K562 (cell line): ENCODE data around the gene AHSG. TPM values are rescaled to one million over a fixed set of nuclear protein-coding genes. Genes with fewer than 3 reads are reported as not detected.

Experiments
- AFF1 ChIP-seq, 2 experiments: fragments of 450-650 bp; IDR thresholded peaks; 2 replicates each; pipeline ENCODE4 v1.6.1; 2018; ENCODE audit warnings: mild to moderate bottlenecking in 2 of 2, low read depth in 1 of 2; ENCODE audit not compliant: partially characterized antibody in 2 of 2
- DACH1 ChIP-seq: fragments of 450-650 bp; IDR thresholded peaks from 2 replicates; pipeline ENCODE4 v1.6.1; 2018; ENCODE audit not compliant: partially characterized antibody
- ETS2 ChIP-seq: IDR thresholded peaks from 2 replicates; pipeline ENCODE4 v1.6.1; 2016; ENCODE audit warnings: borderline replicate concordance, missing genetic modification characterization, mild to moderate bottlenecking, moderate library complexity, missing compliant biosample characterization; ENCODE audit not compliant: poor library complexity, severe bottlenecking
- JUN ChIP-seq, 2 experiments: sonication (generic) in 1 of 2; formaldehyde crosslinking in 1 of 2; IDR thresholded peaks; 2 replicates each; pipeline versions ENCODE4 v1.6.1 to v1.8.0; 2012 to 2022; ENCODE audit warnings: borderline replicate concordance in 2 of 2, mild to moderate bottlenecking in 2 of 2, improper control_type of control experiment in 1 of 2, low read depth in 1 of 2, low read length in 1 of 2, missing genetic modification reagents in 1 of 2
- MAZ ChIP-seq, 2 experiments: fragments of 450-650 bp in 1 of 2; sonication (generic) in 1 of 2; formaldehyde crosslinking; IDR thresholded peaks in 1 of 2; conservative IDR thresholded peaks in 1 of 2; 2 replicates each; pipeline versions ENCODE4 v1.4.0 to v1.5.0; 2020; ENCODE audit warnings: mild to moderate bottlenecking in 1 of 2, missing genetic modification reagents in 1 of 2
- MIER1 ChIP-seq: fragments of 450-650 bp; IDR thresholded peaks from 2 replicates; pipeline ENCODE4 v1.6.1; 2016; ENCODE audit warnings: antibody characterized with exemption, mild to moderate bottlenecking, low read depth
- TCF3 ChIP-seq: sonication (generic); formaldehyde crosslinking; IDR thresholded peaks from 2 replicates; pipeline ENCODE4 v1.4.0; 2020; ENCODE audit warnings: mild to moderate bottlenecking, missing genetic modification reagents
- TEAD4 ChIP-seq, 2 experiments: sonication (generic) in 1 of 2; formaldehyde crosslinking in 1 of 2; IDR thresholded peaks; 2 replicates each; pipeline versions ENCODE4 v1.6.1 to v1.8.0; 2012 to 2022; ENCODE audit warnings: borderline replicate concordance in 1 of 2, inconsistent platforms in 1 of 2, low read length in 1 of 2, mild to moderate bottlenecking in 1 of 2, missing genetic modification reagents in 1 of 2
- polyA plus RNA-seq, 8 experiments: library from polyadenylated mRNA; depleted of rRNA in 4 of 8; stranded (reverse) in 5 of 8; unstranded in 3 of 8; fragments of >200 nt; fragmentation: Nextera tagmentation in 2 of 8; fragmentation: Illumina TruSeq in 1 of 8; extraction: Ambion mirVana in 2 of 8; extraction: Trizol in 1 of 8; gene quantifications; 2 replicates each; pipeline versions ENCODE4 v1.2.1 to v1.2.3, GENCODE V29; 2011 to 2014; ENCODE audit warnings: inconsistent platforms in 1 of 8, missing spikeins in 1 of 8
- total RNA-seq, 7 experiments: library from RNA; depleted of rRNA in 6 of 7; stranded (reverse); fragments of >200 nt in 6 of 7; fragmentation: Illumina TruSeq in 2 of 7; extraction: Trizol in 2 of 7; gene quantifications; 2 replicates each; pipeline versions ENCODE4 v1.2.1 to v1.2.3, GENCODE V29; 2011 to 2021; ENCODE audit warnings: low replicate concordance in 1 of 7
- TF ChIP-seq, protein P1 (sequence below): fragments of 450-650 bp; IDR thresholded peaks from 2 replicates; pipeline ENCODE4 v1.6.1; 2016; ENCODE audit warnings: low read depth
- TF ChIP-seq, protein P2 (sequence below): fragments of 450-650 bp; IDR thresholded peaks from 2 replicates; pipeline ENCODE4 v1.6.1; 2017; ENCODE audit warnings: mild to moderate bottlenecking, moderate library complexity

The AHSG gene
- total and polyA plus RNA-seq, 9 of the 15 experiments (the other 6 are each of a cell fraction or from before 2014, with no cell fraction given), result 0.69 TPM; not detected in 8

DNA sequence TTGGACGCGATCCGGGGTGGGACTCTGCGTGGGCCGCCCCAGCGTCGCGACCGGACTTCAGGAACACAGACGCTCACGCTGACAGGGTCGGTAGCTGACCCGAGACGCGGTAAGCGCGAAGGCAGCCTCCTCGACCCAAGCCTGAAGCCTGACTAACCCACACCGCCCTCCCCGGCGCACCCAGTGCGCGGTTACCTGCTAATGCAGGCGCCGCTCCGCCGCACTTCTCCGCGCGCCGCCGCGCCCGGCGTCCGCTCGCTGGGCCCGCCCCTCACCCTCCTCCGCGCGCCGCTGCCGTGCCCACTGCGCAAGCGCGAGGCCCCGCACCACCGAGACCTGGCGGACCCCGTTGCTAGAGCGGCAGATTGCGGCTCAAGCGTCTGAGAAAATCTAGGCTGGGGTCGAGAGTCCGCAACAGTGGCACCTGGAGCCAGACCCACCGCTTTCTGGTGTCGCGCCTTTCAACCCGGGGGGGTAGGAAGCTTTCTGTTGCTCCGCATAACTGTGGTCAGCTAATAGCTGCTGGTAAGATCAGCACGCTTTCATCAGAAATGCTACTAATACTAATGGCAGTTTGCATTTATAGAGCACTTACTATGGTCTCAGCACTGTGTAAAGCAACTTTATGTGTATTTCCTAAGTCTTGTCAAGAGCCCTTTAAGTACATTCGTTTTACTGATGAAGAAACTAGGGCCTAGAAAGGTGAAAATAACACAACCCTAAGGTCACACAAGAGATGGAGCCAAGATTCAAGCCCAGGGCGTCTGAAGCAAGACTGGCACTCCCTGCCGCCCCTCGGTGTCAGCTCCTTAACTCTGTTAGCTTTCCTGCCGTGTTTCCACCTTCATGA is 45.6 kb upstream of the AHSG start, which contains the start of gene TBCCD1 (continued):
- TF ChIP-seq, protein P1, sequence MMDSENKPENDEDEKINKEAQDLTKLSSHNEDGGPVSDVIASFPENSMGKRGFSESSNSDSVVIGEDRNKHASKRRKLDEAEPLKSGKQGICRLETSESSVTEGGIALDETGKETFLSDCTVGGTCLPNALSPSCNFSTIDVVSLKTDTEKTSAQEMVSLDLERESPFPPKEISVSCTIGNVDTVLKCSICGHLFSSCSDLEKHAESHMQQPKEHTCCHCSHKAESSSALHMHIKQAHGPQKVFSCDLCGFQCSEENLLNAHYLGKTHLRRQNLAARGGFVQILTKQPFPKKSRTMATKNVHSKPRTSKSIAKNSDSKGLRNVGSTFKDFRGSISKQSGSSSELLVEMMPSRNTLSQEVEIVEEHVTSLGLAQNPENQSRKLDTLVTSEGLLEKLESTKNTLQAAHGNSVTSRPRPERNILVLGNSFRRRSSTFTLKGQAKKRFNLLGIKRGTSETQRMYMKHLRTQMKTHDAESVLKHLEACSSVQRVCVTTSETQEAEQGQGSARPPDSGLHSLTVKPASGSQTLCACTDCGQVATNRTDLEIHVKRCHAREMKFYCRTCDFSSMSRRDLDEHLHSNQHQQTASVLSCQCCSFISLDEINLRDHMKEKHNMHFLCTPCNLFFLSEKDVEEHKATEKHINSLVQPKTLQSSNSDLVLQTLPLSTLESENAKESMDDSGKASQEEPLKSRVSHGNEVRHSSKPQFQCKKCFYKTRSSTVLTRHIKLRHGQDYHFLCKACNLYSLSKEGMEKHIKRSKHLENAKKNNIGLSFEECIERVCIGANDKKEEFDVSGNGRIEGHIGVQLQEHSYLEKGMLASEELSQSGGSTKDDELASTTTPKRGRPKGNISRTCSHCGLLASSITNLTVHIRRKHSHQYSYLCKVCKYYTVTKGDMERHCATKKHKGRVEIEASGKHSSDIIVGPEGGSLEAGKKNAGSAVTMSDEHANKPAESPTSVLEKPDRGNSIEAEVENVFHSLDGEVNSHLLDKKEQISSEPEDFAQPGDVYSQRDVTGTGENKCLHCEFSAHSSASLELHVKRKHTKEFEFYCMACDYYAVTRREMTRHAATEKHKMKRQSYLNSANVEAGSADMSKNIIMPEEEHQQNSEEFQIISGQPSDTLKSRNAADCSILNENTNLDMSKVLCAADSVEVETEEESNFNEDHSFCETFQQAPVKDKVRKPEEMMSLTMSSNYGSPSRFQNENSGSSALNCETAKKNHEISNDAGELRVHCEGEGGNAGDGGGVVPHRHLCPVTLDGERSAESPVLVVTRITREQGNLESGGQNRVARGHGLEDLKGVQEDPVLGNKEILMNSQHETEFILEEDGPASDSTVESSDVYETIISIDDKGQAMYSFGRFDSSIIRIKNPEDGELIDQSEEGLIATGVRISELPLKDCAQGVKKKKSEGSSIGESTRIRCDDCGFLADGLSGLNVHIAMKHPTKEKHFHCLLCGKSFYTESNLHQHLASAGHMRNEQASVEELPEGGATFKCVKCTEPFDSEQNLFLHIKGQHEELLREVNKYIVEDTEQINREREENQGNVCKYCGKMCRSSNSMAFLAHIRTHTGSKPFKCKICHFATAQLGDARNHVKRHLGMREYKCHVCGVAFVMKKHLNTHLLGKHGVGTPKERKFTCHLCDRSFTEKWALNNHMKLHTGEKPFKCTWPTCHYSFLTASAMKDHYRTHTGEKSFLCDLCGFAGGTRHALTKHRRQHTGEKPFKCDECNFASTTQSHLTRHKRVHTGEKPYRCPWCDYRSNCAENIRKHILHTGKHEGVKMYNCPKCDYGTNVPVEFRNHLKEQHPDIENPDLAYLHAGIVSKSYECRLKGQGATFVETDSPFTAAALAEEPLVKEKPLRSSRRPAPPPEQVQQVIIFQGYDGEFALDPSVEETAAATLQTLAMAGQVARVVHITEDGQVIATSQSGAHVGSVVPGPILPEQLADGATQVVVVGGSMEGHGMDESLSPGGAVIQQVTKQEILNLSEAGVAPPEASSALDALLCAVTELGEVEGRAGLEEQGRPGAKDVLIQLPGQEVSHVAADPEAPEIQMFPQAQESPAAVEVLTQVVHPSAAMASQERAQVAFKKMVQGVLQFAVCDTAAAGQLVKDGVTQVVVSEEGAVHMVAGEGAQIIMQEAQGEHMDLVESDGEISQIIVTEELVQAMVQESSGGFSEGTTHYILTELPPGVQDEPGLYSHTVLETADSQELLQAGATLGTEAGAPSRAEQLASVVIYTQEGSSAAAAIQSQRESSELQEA, result no peak
- no peak for TF ChIP-seq TCF3 (CRISPR knock-in tag)
- TF ChIP-seq DACH1, result peak; percentile 38
- TF ChIP-seq MIER1, result no peak
- TF ChIP-seq ETS2, result no peak
- TF ChIP-seq AFF1 (IDR thresholded peaks at IDR 0.05; ENCODE audit: low read depth in 1 of 2, partially characterized antibody in 2 of 2), result no peak
- TF ChIP-seq MAZ (CRISPR knock-in tag; conservative IDR thresholded peaks at IDR 0.05 in 1 of 2, IDR thresholded peaks at IDR 0.05 in 1 of 2), result peak; percentile 59 to 85
- no peak; the same call in 1 of the 2 replicates for TF ChIP-seq JUN (IDR thresholded peaks at IDR 0.05; ENCODE audit: borderline replicate concordance, low read depth, low read length)
- TF ChIP-seq JUN (CRISPR knock-in tag; IDR thresholded peaks at IDR 0.05; ENCODE audit: borderline replicate concordance), result 0 out of 2 replicates have a peak, but pooled peaks have one; percentile 73
- TF ChIP-seq, protein P2, sequence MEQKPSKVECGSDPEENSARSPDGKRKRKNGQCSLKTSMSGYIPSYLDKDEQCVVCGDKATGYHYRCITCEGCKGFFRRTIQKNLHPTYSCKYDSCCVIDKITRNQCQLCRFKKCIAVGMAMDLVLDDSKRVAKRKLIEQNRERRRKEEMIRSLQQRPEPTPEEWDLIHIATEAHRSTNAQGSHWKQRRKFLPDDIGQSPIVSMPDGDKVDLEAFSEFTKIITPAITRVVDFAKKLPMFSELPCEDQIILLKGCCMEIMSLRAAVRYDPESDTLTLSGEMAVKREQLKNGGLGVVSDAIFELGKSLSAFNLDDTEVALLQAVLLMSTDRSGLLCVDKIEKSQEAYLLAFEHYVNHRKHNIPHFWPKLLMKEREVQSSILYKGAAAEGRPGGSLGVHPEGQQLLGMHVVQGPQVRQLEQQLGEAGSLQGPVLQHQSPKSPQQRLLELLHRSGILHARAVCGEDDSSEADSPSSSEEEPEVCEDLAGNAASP, result no peak
- no peak; the same call in 1 of the 2 replicates for TF ChIP-seq TEAD4 (IDR thresholded peaks at IDR 0.05; ENCODE audit: low read length)
- no peak for TF ChIP-seq TEAD4 (CRISPR knock-in tag; IDR thresholded peaks at IDR 0.05; ENCODE audit: borderline replicate concordance)
